Pancreas (tissue), 10 donors: ENCODE data around the gene OR4N5. TPM values are rescaled to one million over a fixed set of nuclear protein-coding genes. Genes with fewer than 3 reads are reported as not detected.
"Not testable (repeated sequence)": the region's sequence is repeated elsewhere in the genome, so short reads cannot be mapped to it uniquely, and the experiment has no call there.

Source experiments
- ATAC-seq, 4 donors: fragments of 200-7000 bp; cut with Tn5 transposase; one replicate each; pipeline versions ENCODE4 v1.8.0 to v1.9.1; 2020; ENCODE audit warnings: mild to moderate bottlenecking in 4 of 4, moderate library complexity in 4 of 4
- DNase-seq, 6 donors: peaks; one replicate each; pipeline ENCODE4 v3.0.0-alpha.2; 2020
- FAIRE-seq: peaks from 2 replicates; lab custom pipeline; 2012; peaks lifted over from hg19 to GRCh38; lab: Jason Lieb, UNC
- H3K27ac ChIP-seq, 4 donors: fragments of 200-600 bp; sonication (generic); 1 replicate in 3 of 4; 2 replicates in 1 of 4; pipeline versions ENCODE4 v1.5.0 to v1.8.0; 2020
- H3K27me3 ChIP-seq, 4 donors: fragments of 200-600 bp; one replicate each; pipeline ENCODE4 v1.8.0; 2021
- H3K36me3 ChIP-seq, 3 donors: fragments of 200-600 bp; sonication (generic) in 1 of 3; one replicate each; pipeline versions ENCODE4 v1.5.0 to v1.8.0; 2020 to 2021
- H3K4me1 ChIP-seq, 3 donors: fragments of 200-600 bp; one replicate each; pipeline ENCODE4 v1.8.0; 2021
- H3K4me3 ChIP-seq, 4 donors: fragments of 200-600 bp; sonication (generic) in 2 of 4; one replicate each; pipeline versions ENCODE4 v1.5.0 to v1.8.0; 2020 to 2021
- H3K9me3 ChIP-seq, 4 donors: fragments of 200-600 bp; one replicate each; pipeline ENCODE4 v1.8.0; 2021
- WGBS, 2 donors: extraction: QIAGEN DNeasy Blood & Tissue Kit; methylation state at CpG; one replicate each; pipeline ENCODE4 v1.1.7; 2013; 5-methylcytosine and 5-hydroxymethylcytosine counted together
- intact Hi-C, 3 donors: fragments of 100-400 bp; cut with DNase I; formaldehyde crosslinking; loops; one replicate each; pipeline versions ENCODE4 v1.11.1 to v1.14.2; 2022
- polyA plus RNA-seq, 2 donors: library from polyadenylated mRNA; stranded (reverse); fragments of 200-250 nt; gene quantifications; one replicate each; pipeline ENCODE4 v1.2.3, GENCODE V29; 2013
- total RNA-seq, 6 donors: library from RNA; stranded (reverse); fragmentation: NEBNext Ultra II Directional in 4 of 6; extraction: Animal tissue kit (Norgen Biotek cat#: 25700) in 4 of 6; gene quantifications; one replicate each; pipeline versions ENCODE4 v1.2.1 to v1.2.4, GENCODE V29; 2021 to 2023
- TF ChIP-seq, protein P1 (sequence below), 4 donors: fragments of 200-600 bp; sonication (generic) in 3 of 4; IDR thresholded peaks; one replicate each; pipeline versions ENCODE4 v1.5.0 to v1.8.0; 2021; ENCODE audit warnings: antibody characterized with exemption in 4 of 4
- donor health status: healthy with polysubstance abuse.
- donor health status: DM: no; HTN: no; CAD: no; lungs with moderate emphysema.
- donor health status: DM: no; HTN: no; CAD: no.
- donor health status: control.
- donor health status: control.
- donor health status: Bipolar disorder and iron deficiency.
- donor health status: DM: yes; HTN: yes; CAD: no.
- donor health status: DM: no; HTN: no; CAD: no.
- donor health status: DM: no; HTN: no; CAD: no.
- donor health status: DM: yes; HTN: yes; CAD: no.

OR4N5 gene, protein sequence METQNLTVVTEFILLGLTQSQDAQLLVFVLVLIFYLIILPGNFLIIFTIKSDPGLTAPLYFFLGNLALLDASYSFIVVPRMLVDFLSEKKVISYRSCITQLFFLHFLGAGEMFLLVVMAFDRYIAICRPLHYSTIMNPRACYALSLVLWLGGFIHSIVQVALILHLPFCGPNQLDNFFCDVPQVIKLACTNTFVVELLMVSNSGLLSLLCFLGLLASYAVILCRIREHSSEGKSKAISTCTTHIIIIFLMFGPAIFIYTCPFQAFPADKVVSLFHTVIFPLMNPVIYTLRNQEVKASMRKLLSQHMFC
- not detected for total RNA-seq
- polyA plus RNA-seq, result not detected

DNA sequence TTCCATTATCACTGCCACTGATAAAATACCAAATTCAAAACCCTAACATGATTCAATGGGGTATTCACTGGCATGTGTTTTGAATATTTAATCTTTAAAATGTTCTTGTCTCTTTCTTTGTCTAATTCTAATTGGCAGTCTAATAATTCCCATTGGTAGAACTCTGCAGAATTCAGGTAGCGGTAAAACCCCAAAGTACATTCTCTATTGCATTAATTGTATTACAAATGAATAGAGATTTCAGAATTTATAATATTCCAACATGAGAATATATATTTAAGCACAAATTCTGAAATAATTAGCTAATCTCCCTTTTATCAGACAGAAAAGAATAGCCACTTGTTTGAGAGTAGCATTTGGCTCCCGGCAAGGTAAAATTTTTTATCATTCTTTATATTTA lies at the start of gene OR4N5:
Gene OR4N5, plus strand, starts transcription at position 301 of the 400 bp plus-strand sequence. CDS start 4,916 bp downstream, outside the sequence.
- no peak for ATAC-seq
- H3K27ac ChIP-seq, result no peak within 1 kb of the TSS
- TF ChIP-seq, protein P1, sequence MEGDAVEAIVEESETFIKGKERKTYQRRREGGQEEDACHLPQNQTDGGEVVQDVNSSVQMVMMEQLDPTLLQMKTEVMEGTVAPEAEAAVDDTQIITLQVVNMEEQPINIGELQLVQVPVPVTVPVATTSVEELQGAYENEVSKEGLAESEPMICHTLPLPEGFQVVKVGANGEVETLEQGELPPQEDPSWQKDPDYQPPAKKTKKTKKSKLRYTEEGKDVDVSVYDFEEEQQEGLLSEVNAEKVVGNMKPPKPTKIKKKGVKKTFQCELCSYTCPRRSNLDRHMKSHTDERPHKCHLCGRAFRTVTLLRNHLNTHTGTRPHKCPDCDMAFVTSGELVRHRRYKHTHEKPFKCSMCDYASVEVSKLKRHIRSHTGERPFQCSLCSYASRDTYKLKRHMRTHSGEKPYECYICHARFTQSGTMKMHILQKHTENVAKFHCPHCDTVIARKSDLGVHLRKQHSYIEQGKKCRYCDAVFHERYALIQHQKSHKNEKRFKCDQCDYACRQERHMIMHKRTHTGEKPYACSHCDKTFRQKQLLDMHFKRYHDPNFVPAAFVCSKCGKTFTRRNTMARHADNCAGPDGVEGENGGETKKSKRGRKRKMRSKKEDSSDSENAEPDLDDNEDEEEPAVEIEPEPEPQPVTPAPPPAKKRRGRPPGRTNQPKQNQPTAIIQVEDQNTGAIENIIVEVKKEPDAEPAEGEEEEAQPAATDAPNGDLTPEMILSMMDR (IDR thresholded peaks at IDR 0.05), result no peak
- H3K27me3 ChIP-seq, result no peaks in the 10 kb centered on the region
- no peak for FAIRE-seq
- intact Hi-C loops, result no loop called here
- H3K9me3 ChIP-seq, result no peaks in the 10 kb centered on the region
- no peaks in the 10 kb centered on the region for H3K36me3 ChIP-seq
- H3K4me1 ChIP-seq, result no peaks in the 10 kb centered on the region
- WGBS, 2 donors, result 63 to 65% methylated on average over 2 of the region's 2 CpGs
- no peak for DNase-seq
- no peak within 1 kb of the TSS for H3K4me3 ChIP-seq

DNA sequence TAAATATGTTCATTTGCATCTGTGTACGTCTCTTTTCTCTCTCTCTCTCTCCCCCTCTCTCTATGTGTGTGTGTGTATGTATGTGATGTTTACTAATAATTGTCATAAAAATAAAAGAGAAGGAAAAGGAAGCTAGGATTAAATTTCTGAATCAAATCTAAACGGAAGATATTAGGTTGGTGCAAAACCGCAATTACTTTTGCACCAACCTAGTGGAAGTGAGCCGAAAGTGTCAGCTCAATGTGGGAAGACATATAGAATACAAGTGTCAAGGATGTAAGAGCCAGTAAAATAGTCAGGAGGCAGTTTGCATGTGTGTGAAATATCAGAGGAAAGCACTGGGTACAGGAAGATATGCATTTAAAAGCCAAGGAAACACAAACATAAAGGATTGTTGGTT lies 46.6 kb upstream of the OR4N5 start:
- H3K4me1 ChIP-seq, result no peaks in the 10 kb centered on the region
- H3K36me3 ChIP-seq, result no peaks in the 10 kb centered on the region
- no peak overlapping the region for H3K27ac ChIP-seq
- no peak overlapping the region for H3K4me3 ChIP-seq
- H3K27me3 ChIP-seq, result no peaks in the 10 kb centered on the region
- TF ChIP-seq, protein P1 (IDR thresholded peaks at IDR 0.05), result no peak
- ATAC-seq, result no peak
- peaks cover 0 to under 1% (median 0%) of the 10 kb centered on the region in 4 donors for H3K9me3 ChIP-seq
- intact Hi-C loops, result no loop called here
- no peak for DNase-seq
- FAIRE-seq, result no peak
- 25 to 40% methylated on average over 4 of the region's 4 CpGs for WGBS, 2 donors

DNA sequence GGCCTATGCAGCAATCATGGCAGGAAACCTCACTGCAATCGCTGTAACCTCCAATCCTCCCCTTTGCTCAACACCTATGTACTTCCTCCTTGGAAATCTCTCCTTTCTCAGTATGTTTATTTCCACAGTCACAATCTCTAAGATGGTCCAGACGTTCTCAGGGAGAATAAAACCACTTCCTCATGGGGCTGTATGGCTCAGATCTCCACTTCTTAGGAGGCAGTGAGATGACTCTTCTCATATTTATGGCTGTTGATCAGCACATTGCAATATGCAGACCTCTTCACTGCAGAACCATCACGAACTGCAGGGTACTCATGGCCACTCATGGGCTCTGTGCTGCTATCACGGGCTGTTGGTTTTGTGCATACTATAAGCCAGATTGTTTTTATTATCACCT lies 45.2 kb upstream of the OR4N5 start:
- WGBS, 2 donors, result 15 to 26% methylated on average over 4 of the region's 4 CpGs
- intact Hi-C loops, result no loop called here
- DNase-seq, result no peak
- ATAC-seq, result no peak
- H3K36me3 ChIP-seq, result no peaks in the 10 kb centered on the region
- TF ChIP-seq, protein P1 (IDR thresholded peaks at IDR 0.05), result no peak
- H3K4me3 ChIP-seq, result no peak overlapping the region
- no peak for FAIRE-seq
- peaks cover 0 to 4% (median 0%) of the 10 kb centered on the region in 4 donors for H3K9me3 ChIP-seq
- no peak overlapping the region for H3K27ac ChIP-seq
- H3K27me3 ChIP-seq, result no peaks in the 10 kb centered on the region
- no peaks in the 10 kb centered on the region for H3K4me1 ChIP-seq

DNA sequence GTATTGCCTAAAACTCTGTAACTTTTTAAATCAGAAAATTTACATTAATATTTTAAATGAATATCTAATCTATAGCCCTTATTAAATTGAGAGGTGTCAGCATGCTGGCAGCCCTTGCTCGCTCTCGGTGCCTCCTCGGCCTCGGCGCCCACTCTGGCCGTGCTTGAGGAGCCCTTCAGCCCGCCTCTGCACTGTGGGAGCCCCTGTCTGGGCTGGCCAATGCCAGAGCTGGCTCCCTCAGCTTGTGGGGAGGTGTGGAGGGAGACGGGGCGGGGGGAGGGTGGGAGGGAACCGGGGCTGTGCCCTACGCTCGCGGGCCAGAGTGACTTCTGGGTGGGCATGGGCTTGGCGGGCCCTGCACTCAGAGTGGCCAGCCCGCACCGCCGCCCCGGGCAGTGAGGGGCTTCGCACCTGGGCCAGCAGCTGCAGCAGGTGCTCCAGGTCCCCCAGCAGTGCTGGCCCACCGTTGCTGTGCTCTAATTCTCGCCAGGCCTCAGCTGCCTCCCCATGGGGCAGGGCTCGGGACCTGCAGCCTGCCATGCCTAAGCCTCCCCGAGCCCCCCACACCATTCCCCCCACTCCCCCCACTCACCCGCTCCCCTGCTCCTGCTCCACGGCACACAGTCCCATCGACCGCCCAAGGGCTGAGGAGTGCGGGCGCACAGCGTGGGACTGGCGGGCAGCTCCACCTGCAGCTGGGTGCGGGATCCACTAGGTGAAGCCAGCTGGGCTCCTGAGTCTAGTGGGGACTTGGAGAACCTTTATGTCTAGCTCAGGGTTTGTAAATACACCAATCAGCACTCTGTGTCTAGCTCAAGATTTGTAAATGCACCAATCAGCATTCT lies 39.5 kb upstream of the OR4N5 start:
- peak in 1 of 6 donors; percentile 44 for DNase-seq
- H3K4me1 ChIP-seq, FAIRE-seq, H3K36me3 ChIP-seq, H3K4me3 ChIP-seq, H3K27me3 ChIP-seq, ATAC-seq, intact Hi-C loops, H3K9me3 ChIP-seq, H3K27ac ChIP-seq: not testable (repeated sequence)
- WGBS, 2 donors, result 74 to 82% methylated on average over 26 to 32 of the region's 32 CpGs

DNA sequence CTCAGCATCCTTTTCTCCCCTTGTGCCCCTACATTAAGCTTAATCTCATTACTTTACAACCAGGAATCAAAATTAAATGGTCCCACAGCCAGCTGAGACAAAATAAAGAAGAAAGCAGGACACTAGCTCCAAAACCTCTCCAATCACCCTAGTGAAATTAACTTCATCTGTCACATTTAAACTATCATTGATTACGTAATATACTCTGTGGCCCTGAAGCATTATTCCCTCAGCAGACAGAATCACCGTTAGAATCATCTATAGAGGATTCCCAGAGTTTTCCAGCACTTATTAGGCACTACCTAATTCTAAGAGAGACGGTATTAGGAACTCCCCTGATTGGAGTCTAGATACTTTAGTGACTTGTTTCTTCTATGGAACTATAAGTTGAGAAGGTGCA lies 28.2 kb upstream of the OR4N5 start, which contains the start of gene OR4K17:
Gene OR4K17, plus strand, starts transcription at position 302 of the 400 bp plus-strand sequence. CDS start 6,761 bp downstream, outside the sequence.
- no peak for DNase-seq
- Histone ChIP-seq H3K36me3 (no peaks in the 10 kb centered on the region), H3K4me3 (no peak within 1 kb of the TSS), H3K27me3 (no peaks in the 10 kb centered on the region), H3K4me1 (no peaks in the 10 kb centered on the region), H3K27ac (no peak within 1 kb of the TSS), H3K9me3 (no peaks in the 10 kb centered on the region)
- no peak for ATAC-seq
- 52 to 57% methylated on average over 3 of the region's 3 CpGs for WGBS, 2 donors
- TF ChIP-seq, protein P1 (IDR thresholded peaks at IDR 0.05), result no peak
- intact Hi-C loops, result no loop called here
- FAIRE-seq, result no peak
